Activated naive CD8-positive, alpha-beta T cell treated with anti-CD3 and anti-CD28 coated beads, Interleukin-2, amount 10 ng/mL, durations not matched to agents 7 days and 5 days (primary cell): Measurements from ENCODE around the gene CDKAL1. TPM values are rescaled to one million over a fixed set of nuclear protein-coding genes. Genes with fewer than 3 reads are reported as not detected.
"Not testable (repeated sequence)": the region's sequence is repeated elsewhere in the genome, so short reads cannot be mapped to it uniquely, and the experiment has no call there.

Experiments used
- ATAC-seq: fragments of 150-1000 bp; cut with Tn5 transposase; one replicate; pipeline ENCODE4 v1.10.0; 2021; ENCODE audit warnings: low read depth, moderate library complexity
- POLR2A ChIA-PET: fragments of 350-600 bp; sonication (Branson Sonifier 250); formaldehyde crosslinking; loops from one replicate; lab custom pipeline; 2021; ENCODE audit warnings: antibody characterized with exemption; lab: Charles Lee
- DNase-seq: peaks from one replicate; pipeline ENCODE4 v3.0.0; 2021
- H3K27ac Mint-ChIP-seq: one replicate; pipeline ENCODE4 v1.8.0; 2022; ENCODE audit warnings: mild to moderate bottlenecking, mixed read lengths
- H3K27me3 Mint-ChIP-seq: one replicate; pipeline ENCODE4 v1.8.0; 2022; ENCODE audit warnings: mild to moderate bottlenecking, moderate library complexity, mixed read lengths
- H3K36me3 Mint-ChIP-seq: one replicate; pipeline ENCODE4 v1.8.0; 2021; ENCODE audit warnings: mild to moderate bottlenecking, mixed read lengths
- H3K4me1 Mint-ChIP-seq: one replicate; pipeline ENCODE4 v1.8.0; 2021; ENCODE audit warnings: mixed read lengths
- H3K4me3 Mint-ChIP-seq: one replicate; pipeline ENCODE4 v1.8.0; 2022; ENCODE audit warnings: mild to moderate bottlenecking, moderate library complexity, mixed read lengths
- H3K9me3 Mint-ChIP-seq: one replicate; pipeline ENCODE4 v1.8.0; 2021; ENCODE audit warnings: mixed read lengths
- total RNA-seq, 2 experiments: library from RNA; stranded (reverse); gene quantifications; one replicate each; pipeline ENCODE4 v1.2.3, GENCODE V29; 2021

The CDKAL1 gene
- total RNA-seq, 2 experiments from 2014 or later: 22.7 to 24.4 TPM

- peaks cover 19% of the 10 kb centered on the region for H3K4me1 Mint-ChIP-seq
- ATAC-seq (no peak), DNase-seq (no peak)
- no peak overlapping the region for H3K27ac Mint-ChIP-seq
- H3K36me3 Mint-ChIP-seq: peaks cover 28% of the 10 kb centered on the region
- no peaks in the 10 kb centered on the region for H3K9me3 Mint-ChIP-seq
- H3K27me3 Mint-ChIP-seq: no peaks in the 10 kb centered on the region
- no peak overlapping the region for H3K4me3 Mint-ChIP-seq
- POLR2A ChIA-PET: no interaction called here
Observed at GRCh38 chr6:20722455-20722854, 188.2 kb downstream of the CDKAL1 start.

GRCh38 chr6:20723236-20723635 lies 189.0 kb downstream of the CDKAL1 start:
- ATAC-seq (no peak), DNase-seq (no peak)
- H3K36me3 Mint-ChIP-seq: peaks cover 27% of the 10 kb centered on the region
- no peak overlapping the region for H3K4me3 Mint-ChIP-seq
- no peak overlapping the region for H3K27ac Mint-ChIP-seq
- peaks cover 18% of the 10 kb centered on the region for H3K4me1 Mint-ChIP-seq
- H3K9me3 Mint-ChIP-seq: no peaks in the 10 kb centered on the region
- H3K27me3 Mint-ChIP-seq: no peaks in the 10 kb centered on the region
- POLR2A ChIA-PET: no interaction called here

- ATAC-seq: no peak
- POLR2A ChIA-PET: no interaction called here
- H3K9me3 Mint-ChIP-seq: no peaks in the 10 kb centered on the region
- peaks cover 26% of the 10 kb centered on the region for H3K36me3 Mint-ChIP-seq
- DNase-seq: no peak
- H3K27me3 Mint-ChIP-seq: no peaks in the 10 kb centered on the region
- H3K4me3 Mint-ChIP-seq: no peak overlapping the region
- peaks cover 11% of the 10 kb centered on the region for H3K4me1 Mint-ChIP-seq
- H3K27ac Mint-ChIP-seq: no peak overlapping the region
Observed at GRCh38 chr6:20724443-20725190, 190.4 kb downstream of the CDKAL1 start.

- ATAC-seq, H3K27me3 Mint-ChIP-seq, H3K9me3 Mint-ChIP-seq, POLR2A ChIA-PET, H3K27ac Mint-ChIP-seq, H3K4me1 Mint-ChIP-seq, H3K4me3 Mint-ChIP-seq, DNase-seq: not testable (repeated sequence)
- H3K36me3 Mint-ChIP-seq: peaks cover 30% of the 10 kb centered on the region
Observed at GRCh38 chr6:20725235-20725634, 191.0 kb downstream of the CDKAL1 start.

GRCh38 chr6:20729086-20729485 lies 194.8 kb downstream of the CDKAL1 start:
- POLR2A ChIA-PET: no interaction called here

GRCh38 chr6:20732362-20732761 lies 198.1 kb downstream of the CDKAL1 start:
- H3K27ac Mint-ChIP-seq, H3K4me1 Mint-ChIP-seq, H3K9me3 Mint-ChIP-seq, ATAC-seq, H3K4me3 Mint-ChIP-seq, DNase-seq, H3K27me3 Mint-ChIP-seq: not testable (repeated sequence)
- POLR2A ChIA-PET: interaction anchor here (0.7 kb wide), 1 partner anchor 88 kb away, joined by 3 read pairs; no protein-coding TSS in a partner anchor
- H3K36me3 Mint-ChIP-seq: peaks cover 19% of the 10 kb centered on the region

More at GRCh38 chr6:20729086-20729485, 194.8 kb downstream of the CDKAL1 start:
- ATAC-seq (no peak), DNase-seq (no peak)
- H3K4me1 Mint-ChIP-seq: no peaks in the 10 kb centered on the region
- peaks cover 3% of the 10 kb centered on the region for H3K9me3 Mint-ChIP-seq
- H3K27ac Mint-ChIP-seq: no peak overlapping the region
- no peak overlapping the region for H3K4me3 Mint-ChIP-seq
- peaks cover 24% of the 10 kb centered on the region for H3K36me3 Mint-ChIP-seq
- H3K27me3 Mint-ChIP-seq: no peaks in the 10 kb centered on the region

GRCh38 chr6:20732896-20733295 lies 198.6 kb downstream of the CDKAL1 start:
- no peak for ATAC-seq
- Mint-ChIP-seq H3K4me3 (no peak overlapping the region), H3K9me3 (peaks cover 3% of the 10 kb centered on the region), H3K4me1 (no peaks in the 10 kb centered on the region), H3K27me3 (no peaks in the 10 kb centered on the region), H3K36me3 (peaks cover 18% of the 10 kb centered on the region), H3K27ac (no peak overlapping the region)
- POLR2A ChIA-PET: interaction anchor here (0.7 kb wide), 1 partner anchor 87 kb away, joined by 3 read pairs; no protein-coding TSS in a partner anchor
- no peak for DNase-seq

GRCh38 chr6:20737912-20738311 lies 203.7 kb downstream of the CDKAL1 start:
- peaks cover 32% of the 10 kb centered on the region for H3K36me3 Mint-ChIP-seq
- peaks cover 11% of the 10 kb centered on the region for H3K9me3 Mint-ChIP-seq
- POLR2A ChIA-PET: no interaction called here
- no peak for ATAC-seq
- no peak overlapping the region for H3K27ac Mint-ChIP-seq
- H3K27me3 Mint-ChIP-seq: no peaks in the 10 kb centered on the region
- H3K4me3 Mint-ChIP-seq: no peak overlapping the region
- no peak for DNase-seq
- no peaks in the 10 kb centered on the region for H3K4me1 Mint-ChIP-seq

GRCh38 chr6:20740088-20740487 lies 205.8 kb downstream of the CDKAL1 start:
- POLR2A ChIA-PET: no interaction called here
- no peak for ATAC-seq
- H3K36me3 Mint-ChIP-seq: peaks cover 32% of the 10 kb centered on the region
- H3K4me3 Mint-ChIP-seq: no peak overlapping the region
- peaks cover 9% of the 10 kb centered on the region for H3K9me3 Mint-ChIP-seq
- H3K27ac Mint-ChIP-seq: no peak overlapping the region
- no peaks in the 10 kb centered on the region for H3K27me3 Mint-ChIP-seq
- H3K4me1 Mint-ChIP-seq: no peaks in the 10 kb centered on the region
- no peak for DNase-seq

- POLR2A ChIA-PET: no interaction called here
- H3K9me3 Mint-ChIP-seq: peaks cover 9% of the 10 kb centered on the region
- DNase-seq (no peak), ATAC-seq (no peak)
- no peak overlapping the region for H3K4me3 Mint-ChIP-seq
- H3K4me1 Mint-ChIP-seq: no peaks in the 10 kb centered on the region
- no peaks in the 10 kb centered on the region for H3K27me3 Mint-ChIP-seq
- H3K27ac Mint-ChIP-seq: no peak overlapping the region
- peaks cover 33% of the 10 kb centered on the region for H3K36me3 Mint-ChIP-seq
Observed at GRCh38 chr6:20740727-20741126, 206.5 kb downstream of the CDKAL1 start.

- H3K36me3 Mint-ChIP-seq: peaks cover 33% of the 10 kb centered on the region
- ATAC-seq (no peak), DNase-seq (no peak)
- H3K9me3 Mint-ChIP-seq: peaks cover 9% of the 10 kb centered on the region
- POLR2A ChIA-PET: no interaction called here
- no peak overlapping the region for H3K27ac Mint-ChIP-seq
- no peaks in the 10 kb centered on the region for H3K4me1 Mint-ChIP-seq
- H3K27me3 Mint-ChIP-seq: no peaks in the 10 kb centered on the region
- H3K4me3 Mint-ChIP-seq: no peak overlapping the region
Observed at GRCh38 chr6:20741490-20741889, 207.2 kb downstream of the CDKAL1 start.

GRCh38 chr6:20744911-20745557 lies 210.8 kb downstream of the CDKAL1 start:
- ATAC-seq: no peak
- Mint-ChIP-seq H3K9me3 (peaks cover 9% of the 10 kb centered on the region), H3K4me1 (no peaks in the 10 kb centered on the region), H3K4me3 (no peak overlapping the region), H3K36me3 (peaks cover 27% of the 10 kb centered on the region), H3K27ac (no peak overlapping the region), H3K27me3 (no peaks in the 10 kb centered on the region)
- DNase-seq: no peak
- POLR2A ChIA-PET: no interaction called here

GRCh38 chr6:20746024-20746423 lies 211.8 kb downstream of the CDKAL1 start:
- POLR2A ChIA-PET: no interaction called here
- Mint-ChIP-seq H3K27ac (no peak overlapping the region), H3K4me3 (no peak overlapping the region), H3K27me3 (no peaks in the 10 kb centered on the region), H3K9me3 (peaks cover 7% of the 10 kb centered on the region), H3K36me3 (peaks cover 21% of the 10 kb centered on the region), H3K4me1 (no peaks in the 10 kb centered on the region)
- ATAC-seq: no peak
- DNase-seq: no peak
